Uterus (tissue), 4 donors: Measurements from ENCODE around the gene PLEKHA7. TPM values are rescaled to one million over a fixed set of nuclear protein-coding genes. Genes with fewer than 3 reads are reported as not detected.

Source experiments
- DNase-seq, 2 donors: peaks; one replicate each; pipeline ENCODE4 v3.0.0-alpha.2; 2019 to 2020
- H3K27ac ChIP-seq, 2 donors: fragments of 200-600 bp; sonication (generic); 1 replicate in 1 of 2; 2 replicates in 1 of 2; pipeline ENCODE4 v1.5.1; 2016 to 2018
- H3K27me3 ChIP-seq, 2 donors: fragments of 200-600 bp; sonication (generic); one replicate each; pipeline ENCODE4 v1.5.1; 2018 to 2019; ENCODE audit warnings: control low read depth in 1 of 2
- H3K36me3 ChIP-seq, 2 donors: fragments of 200-600 bp; sonication (generic); one replicate each; pipeline ENCODE4 v1.5.1; 2019; ENCODE audit warnings: control low read depth in 1 of 2
- H3K4me1 ChIP-seq, 2 donors: fragments of 200-600 bp; sonication (generic); one replicate each; pipeline ENCODE4 v1.5.1; 2018 to 2019; ENCODE audit warnings: control low read depth in 1 of 2
- H3K4me3 ChIP-seq, 2 donors: fragments of 200-600 bp; sonication (generic); 1 replicate in 1 of 2; 2 replicates in 1 of 2; pipeline ENCODE4 v1.5.1; 2018 to 2019; ENCODE audit warnings: mild to moderate bottlenecking in 1 of 2
- H3K9me3 ChIP-seq, 2 donors: fragments of 200-600 bp; sonication (generic); one replicate each; pipeline ENCODE4 v1.5.1; 2019; ENCODE audit warnings: control low read depth in 1 of 2
- POLR2A ChIP-seq, 2 donors: fragments of 450-650 bp; IDR thresholded peaks; one replicate each; pipeline ENCODE4 v1.6.1; 2016; ENCODE audit warnings: antibody characterized with exemption in 2 of 2, mild to moderate bottlenecking in 1 of 2, moderate library complexity in 1 of 2
- intact Hi-C: fragments of 100-400 bp; cut with DNase I; formaldehyde crosslinking; loops from one replicate; pipeline ENCODE4 v1.15.1; 2023; ENCODE audit warnings: low total_unique reads
- total RNA-seq, 4 donors: library from RNA; depleted of rRNA in 3 of 4; stranded (reverse); fragments of >200 nt in 3 of 4; gene quantifications; one replicate each; pipeline versions ENCODE4 v1.1.0 to v1.2.4, GENCODE V29; 2014 to 2023
- TF ChIP-seq, protein P1 (sequence below), 4 experiments: fragments of 200-600 bp in 2 of 4; fragments of 450-650 bp in 2 of 4; sonication (generic) in 2 of 4; IDR thresholded peaks; one replicate each; pipeline ENCODE4 v1.5.1; 2016 to 2019; ENCODE audit warnings: antibody characterized with exemption in 4 of 4, mild to moderate bottlenecking in 2 of 4, moderate library complexity in 1 of 4
- donor health status: DM: yes; HTN: yes; CAD: no.

The PLEKHA7 gene
- total RNA-seq, 4 donors from 2014 or later = 13.3 to 38.2 (median 26.7) TPM

DNA sequence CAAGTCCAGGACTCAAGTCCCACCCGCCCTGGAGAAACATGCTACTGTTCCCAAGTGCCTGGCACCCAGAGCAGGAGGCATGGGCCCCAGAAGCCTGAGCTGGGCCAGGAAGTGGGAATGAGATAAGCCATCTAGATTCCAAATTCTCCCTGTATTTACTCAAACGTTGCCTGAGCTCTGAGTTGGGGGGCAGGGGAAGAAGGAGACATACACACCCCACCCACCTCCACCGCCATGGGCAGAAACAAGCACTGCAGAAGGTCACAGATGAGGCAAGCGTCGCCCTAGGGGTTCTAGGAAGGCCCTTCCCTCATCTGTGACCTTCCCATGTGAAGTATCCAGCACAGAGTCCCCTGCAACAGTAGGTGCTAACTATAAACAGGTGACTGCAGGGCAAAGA is 54.0 kb downstream of the PLEKHA7 start:
- H3K27me3 ChIP-seq = no peaks in the 10 kb centered on the region
- intact Hi-C loops = no loop called here
- no peak for DNase-seq
- TF ChIP-seq, protein P1, sequence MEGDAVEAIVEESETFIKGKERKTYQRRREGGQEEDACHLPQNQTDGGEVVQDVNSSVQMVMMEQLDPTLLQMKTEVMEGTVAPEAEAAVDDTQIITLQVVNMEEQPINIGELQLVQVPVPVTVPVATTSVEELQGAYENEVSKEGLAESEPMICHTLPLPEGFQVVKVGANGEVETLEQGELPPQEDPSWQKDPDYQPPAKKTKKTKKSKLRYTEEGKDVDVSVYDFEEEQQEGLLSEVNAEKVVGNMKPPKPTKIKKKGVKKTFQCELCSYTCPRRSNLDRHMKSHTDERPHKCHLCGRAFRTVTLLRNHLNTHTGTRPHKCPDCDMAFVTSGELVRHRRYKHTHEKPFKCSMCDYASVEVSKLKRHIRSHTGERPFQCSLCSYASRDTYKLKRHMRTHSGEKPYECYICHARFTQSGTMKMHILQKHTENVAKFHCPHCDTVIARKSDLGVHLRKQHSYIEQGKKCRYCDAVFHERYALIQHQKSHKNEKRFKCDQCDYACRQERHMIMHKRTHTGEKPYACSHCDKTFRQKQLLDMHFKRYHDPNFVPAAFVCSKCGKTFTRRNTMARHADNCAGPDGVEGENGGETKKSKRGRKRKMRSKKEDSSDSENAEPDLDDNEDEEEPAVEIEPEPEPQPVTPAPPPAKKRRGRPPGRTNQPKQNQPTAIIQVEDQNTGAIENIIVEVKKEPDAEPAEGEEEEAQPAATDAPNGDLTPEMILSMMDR (IDR thresholded peaks at IDR 0.05) = no peak
- TF ChIP-seq POLR2A (IDR thresholded peaks at IDR 0.05) = no peak
- no peaks in the 10 kb centered on the region for H3K9me3 ChIP-seq
- H3K4me1 ChIP-seq = no peaks in the 10 kb centered on the region
- no peak overlapping the region for H3K27ac ChIP-seq
- H3K4me3 ChIP-seq = no peak overlapping the region
- H3K36me3 ChIP-seq = no peaks in the 10 kb centered on the region

DNA sequence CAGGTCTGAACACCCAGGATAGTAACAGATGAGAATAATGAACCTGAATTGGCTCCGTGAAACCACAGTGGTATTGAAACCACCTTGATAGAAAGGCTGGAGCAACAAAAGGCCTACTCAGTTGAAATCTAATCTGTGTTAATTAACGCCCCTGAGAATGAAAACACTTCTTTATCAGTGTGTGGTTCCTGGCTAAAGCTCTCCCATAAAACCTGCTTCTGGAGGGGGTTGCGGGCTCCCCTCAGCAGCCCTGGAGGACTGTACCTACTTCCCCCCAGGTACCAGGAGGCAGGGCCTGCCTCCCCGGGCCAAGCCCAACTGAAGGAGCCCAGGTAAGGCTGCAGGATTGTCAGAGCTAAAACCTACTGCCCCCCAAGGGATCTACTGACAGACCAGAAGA is 54.6 kb downstream of the PLEKHA7 start:
- intact Hi-C loops = no loop called here
- Histone ChIP-seq H3K4me3 (no peak overlapping the region), H3K9me3 (no peaks in the 10 kb centered on the region), H3K27ac (no peak overlapping the region), H3K4me1 (no peaks in the 10 kb centered on the region), H3K27me3 (no peaks in the 10 kb centered on the region), H3K36me3 (no peaks in the 10 kb centered on the region)
- TF ChIP-seq POLR2A (IDR thresholded peaks at IDR 0.05) = no peak
- TF ChIP-seq, protein P1 (IDR thresholded peaks at IDR 0.05) = no peak
- DNase-seq = no peak

DNA sequence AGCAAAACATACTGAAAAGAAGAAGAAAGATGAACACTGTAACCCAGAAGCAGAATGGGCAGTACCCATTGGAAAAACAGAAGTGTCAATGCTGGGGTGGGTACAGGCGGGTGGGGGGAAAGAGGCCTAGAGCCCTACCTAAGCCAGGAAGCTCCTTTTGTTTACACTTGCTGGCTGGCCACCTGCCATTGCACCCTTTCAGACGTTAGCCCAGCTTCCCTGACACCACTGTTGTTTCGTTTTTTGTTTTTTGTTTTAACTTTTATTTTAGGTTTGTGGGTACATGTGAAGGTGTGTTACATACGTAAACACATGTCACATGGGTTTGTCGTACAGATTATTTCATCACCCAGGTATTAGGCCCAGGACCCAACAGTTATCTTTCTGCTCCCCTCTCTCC is 55.4 kb downstream of the PLEKHA7 start:
- Histone ChIP-seq H3K27ac (no peak overlapping the region), H3K27me3 (no peaks in the 10 kb centered on the region), H3K9me3 (no peaks in the 10 kb centered on the region), H3K4me1 (no peaks in the 10 kb centered on the region), H3K36me3 (no peaks in the 10 kb centered on the region), H3K4me3 (no peak overlapping the region)
- TF ChIP-seq, protein P1 (IDR thresholded peaks at IDR 0.05) = no peak
- TF ChIP-seq POLR2A (IDR thresholded peaks at IDR 0.05) = no peak
- no peak for DNase-seq
- intact Hi-C loops = no loop called here

DNA sequence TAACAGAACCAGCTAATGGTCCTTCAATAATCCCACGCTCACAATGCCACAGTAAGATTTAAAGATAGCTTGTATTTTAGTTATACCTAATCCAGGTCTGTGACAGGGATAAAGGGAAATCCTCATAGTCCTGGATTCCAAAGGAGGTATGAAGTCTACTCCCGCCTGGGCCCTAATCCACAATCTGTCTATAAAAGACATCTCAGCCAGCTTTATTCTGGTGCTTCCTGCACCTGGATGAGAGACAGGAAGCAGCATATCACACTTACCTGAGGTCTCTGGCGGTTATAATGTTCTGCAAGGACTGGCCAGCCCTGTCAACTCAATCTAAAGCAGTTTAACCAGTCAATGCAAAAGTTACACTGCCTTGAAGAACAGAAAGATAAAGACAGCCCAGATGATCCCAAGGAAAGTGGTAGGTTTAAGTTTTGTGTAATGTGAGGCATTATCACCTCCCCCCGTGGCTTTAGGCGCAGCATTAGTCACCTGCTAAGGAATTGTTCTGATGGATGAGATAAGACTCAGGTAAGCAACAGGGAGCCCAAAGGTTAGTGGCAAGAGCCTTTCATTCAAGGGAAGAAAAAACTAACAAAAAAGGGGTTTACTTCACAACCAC is 57.6 kb downstream of the PLEKHA7 start:
- TF ChIP-seq, protein P1 (IDR thresholded peaks at IDR 0.05) = no peak
- no peak for TF ChIP-seq POLR2A (IDR thresholded peaks at IDR 0.05)
- no peaks in the 10 kb centered on the region for H3K4me1 ChIP-seq
- no peak overlapping the region for H3K4me3 ChIP-seq
- H3K27me3 ChIP-seq = no peaks in the 10 kb centered on the region
- DNase-seq = no peak
- H3K9me3 ChIP-seq = no peaks in the 10 kb centered on the region
- H3K36me3 ChIP-seq = no peaks in the 10 kb centered on the region
- no peak overlapping the region for H3K27ac ChIP-seq
- intact Hi-C loops = no loop called here

DNA sequence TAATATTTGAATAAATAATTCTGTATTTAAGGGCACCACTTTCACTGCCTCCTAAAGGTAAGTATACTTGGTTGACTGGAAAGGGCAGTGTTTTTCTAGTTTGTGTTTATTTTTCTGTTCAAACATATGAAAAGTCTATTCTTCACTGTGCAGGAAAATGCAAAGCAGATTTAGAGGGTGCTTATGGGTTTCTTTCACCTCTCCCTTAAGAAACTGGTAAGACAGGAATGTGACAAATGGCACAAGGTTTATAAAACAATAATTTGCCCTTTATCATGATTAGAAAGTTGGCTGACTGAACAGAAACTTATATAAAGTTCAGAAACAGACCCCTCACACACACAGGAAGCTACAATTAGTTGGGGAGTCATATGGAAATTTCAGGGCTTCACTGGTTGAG is 60.6 kb downstream of the PLEKHA7 start:
- Histone ChIP-seq H3K36me3 (no peaks in the 10 kb centered on the region), H3K9me3 (no peaks in the 10 kb centered on the region), H3K4me3 (no peak overlapping the region), H3K27ac (no peak overlapping the region), H3K27me3 (no peaks in the 10 kb centered on the region), H3K4me1 (no peaks in the 10 kb centered on the region)
- intact Hi-C loops = no loop called here
- TF ChIP-seq, protein P1 (IDR thresholded peaks at IDR 0.05) = no peak
- DNase-seq = no peak
